RPMI7951 (cell line): Measurements from ENCODE around the gene KPNA5. TPM values are rescaled to one million over a fixed set of nuclear protein-coding genes. Genes with fewer than 3 reads are reported as not detected.
"Not testable (repeated sequence)": the region's sequence is repeated elsewhere in the genome, so short reads cannot be mapped to it uniquely, and the experiment has no call there.

ENCODE experiments used
- DNase-seq: peaks from one replicate; pipeline ENCODE4 v3.0.0-alpha.2; 2012; ENCODE audit warnings: low read depth
- total RNA-seq: library from RNA; depleted of rRNA; stranded (reverse); fragments of >200 nt; shearing (Covaris generic); gene quantifications from 2 replicates; pipeline ENCODE4 v1.2.3, GENCODE V29; 2014; rRNA removed

KPNA5 gene
- 7.2 and 8.1 TPM in 2 replicates for total RNA-seq

DNA sequence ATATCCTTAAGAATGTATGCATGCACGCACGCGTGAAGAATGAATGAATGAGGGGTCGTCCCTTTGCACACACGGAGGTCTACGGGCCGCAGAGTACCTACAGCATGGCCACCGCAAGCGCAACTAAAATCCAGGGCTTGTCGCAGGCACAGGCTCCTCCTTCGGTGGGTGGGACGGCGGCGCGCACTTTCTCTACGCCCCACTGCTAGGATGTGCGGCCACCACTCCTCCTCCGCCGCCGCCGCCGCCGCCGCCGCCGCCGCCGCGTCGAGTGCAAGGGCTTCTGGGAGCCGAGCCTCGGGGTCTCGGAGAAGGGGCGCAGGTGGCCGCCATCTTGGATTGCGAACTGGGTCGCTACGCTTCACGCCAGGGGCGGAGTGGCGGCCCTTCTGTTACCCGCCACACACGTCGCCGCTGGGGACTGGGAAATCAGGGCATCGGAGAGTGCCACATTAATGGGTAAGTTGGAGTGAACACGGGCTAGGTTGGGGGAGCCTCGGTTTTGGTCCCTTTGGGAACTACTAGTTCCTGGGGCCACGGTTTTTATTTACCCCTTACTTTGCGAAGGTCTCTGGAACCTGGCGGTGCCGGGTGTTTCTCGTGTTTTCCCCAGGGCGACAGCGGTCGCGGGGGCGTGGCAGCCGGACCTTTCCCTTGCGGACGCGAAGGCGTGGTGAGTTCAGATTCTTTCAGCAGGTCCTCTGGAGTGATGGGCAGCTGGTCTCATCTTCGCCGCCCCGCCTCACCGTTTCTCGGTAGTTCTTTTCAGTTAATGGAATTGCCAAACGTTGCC is at the start of gene KPNA5:
Gene KPNA5, plus strand, starts transcription at position 332 of the 793 bp plus-strand sequence. Its CDS starts 124 bp downstream, at position 456.
- DNase-seq = peak; percentile 91

GRCh38 chr6:116631379-116631990 is 49.5 kb upstream of the KPNA5 start:
- no peak for DNase-seq

- DNase-seq = peak; percentile 3
Observed at GRCh38 chr6:116633685-116634084, 47.3 kb upstream of the KPNA5 start.

DNA sequence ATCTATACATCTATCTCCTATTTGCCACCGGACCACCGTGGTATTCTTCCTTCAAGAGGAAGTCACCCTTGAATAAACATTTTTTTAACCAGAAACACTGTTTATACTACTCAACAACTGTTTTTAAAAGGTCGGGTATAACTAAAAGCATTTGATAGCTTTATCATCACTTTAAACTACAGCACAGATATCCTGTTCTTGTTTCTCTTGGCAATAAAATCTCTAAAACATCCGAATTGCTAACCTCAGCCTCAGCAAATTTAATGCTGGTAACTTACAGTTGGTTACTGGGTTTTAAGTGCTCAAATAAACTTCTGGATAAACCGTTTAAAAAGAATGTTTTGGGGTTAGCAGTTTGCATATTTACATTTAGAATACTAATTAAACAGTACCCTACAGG is 32.9 kb upstream of the KPNA5 start:
- no peak for DNase-seq

DNA sequence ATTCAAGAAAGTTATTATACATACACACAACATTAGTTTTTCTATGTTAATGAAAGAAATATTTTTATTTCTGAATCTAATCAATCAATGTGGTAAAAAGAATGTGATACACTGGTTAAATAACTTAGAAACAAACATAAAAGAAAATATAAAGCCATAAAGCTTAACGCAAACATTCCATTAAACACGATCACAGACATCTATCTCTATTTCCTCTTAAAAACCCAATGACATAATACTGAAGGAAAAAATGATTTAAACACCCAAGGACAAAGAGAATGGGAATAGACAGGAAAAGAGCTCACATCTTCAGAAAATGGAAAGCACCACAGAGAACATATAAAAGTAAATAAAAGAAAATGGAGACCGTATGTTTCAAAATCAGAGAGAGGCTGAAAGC is 31.9 kb upstream of the KPNA5 start:
- DNase-seq = no peak

DNA sequence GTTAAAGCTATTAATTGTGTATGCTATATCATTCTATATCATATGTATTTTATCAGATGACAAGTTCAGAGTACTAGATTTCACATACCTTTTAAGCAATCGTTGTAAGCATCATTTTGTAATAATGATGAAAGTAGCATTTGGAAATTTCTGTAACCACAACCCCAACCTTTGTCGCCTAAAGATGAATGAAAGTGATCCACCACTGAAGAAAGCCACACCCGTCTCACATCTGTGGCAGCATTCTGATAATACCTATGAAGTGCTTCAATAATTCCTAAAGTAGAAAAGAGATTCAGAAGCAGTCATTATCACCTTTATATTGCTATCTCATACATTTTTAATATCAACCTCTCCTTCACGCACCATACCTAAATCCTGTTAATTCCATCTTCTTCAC is 29.1 kb upstream of the KPNA5 start:
- DNase-seq = no peak

DNA sequence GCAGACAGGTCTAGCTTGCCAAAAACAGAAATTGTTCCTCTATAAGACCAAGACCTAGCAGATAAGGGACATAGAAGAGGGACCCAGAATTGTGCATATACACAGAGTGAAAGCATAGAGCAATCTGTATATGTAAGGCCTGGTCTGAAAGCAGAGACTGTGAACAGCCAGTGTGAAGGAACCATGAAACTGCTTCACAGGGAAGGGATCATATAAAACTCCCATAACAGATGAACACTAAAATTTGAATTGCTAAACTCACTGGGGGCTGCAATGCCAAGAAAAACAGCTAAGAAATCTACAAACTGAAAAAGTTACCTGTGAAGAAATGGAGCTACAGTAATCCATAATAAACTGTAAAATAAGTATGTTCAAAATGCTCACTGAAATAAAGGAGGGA is 19.4 kb upstream of the KPNA5 start:
- DNase-seq = no peak

DNA sequence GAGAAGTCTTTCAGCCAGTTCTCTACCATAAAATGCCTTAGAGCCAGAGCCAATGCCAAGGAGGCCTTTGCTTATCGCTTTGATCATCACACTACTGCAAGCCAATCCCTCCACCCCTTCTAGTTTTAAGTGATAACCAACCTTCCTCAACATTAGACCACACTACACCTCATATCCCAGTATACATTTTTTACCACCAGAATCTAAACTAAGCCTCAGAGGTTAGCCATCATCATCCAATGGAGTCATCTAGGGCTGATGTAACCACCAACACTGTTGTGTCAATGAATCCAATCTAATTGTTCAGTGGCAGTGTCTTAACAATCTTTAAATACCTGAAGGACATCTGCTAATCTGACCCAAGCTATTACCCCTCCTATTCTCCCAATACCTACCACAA is 18.8 kb upstream of the KPNA5 start:
- no peak for DNase-seq

DNA sequence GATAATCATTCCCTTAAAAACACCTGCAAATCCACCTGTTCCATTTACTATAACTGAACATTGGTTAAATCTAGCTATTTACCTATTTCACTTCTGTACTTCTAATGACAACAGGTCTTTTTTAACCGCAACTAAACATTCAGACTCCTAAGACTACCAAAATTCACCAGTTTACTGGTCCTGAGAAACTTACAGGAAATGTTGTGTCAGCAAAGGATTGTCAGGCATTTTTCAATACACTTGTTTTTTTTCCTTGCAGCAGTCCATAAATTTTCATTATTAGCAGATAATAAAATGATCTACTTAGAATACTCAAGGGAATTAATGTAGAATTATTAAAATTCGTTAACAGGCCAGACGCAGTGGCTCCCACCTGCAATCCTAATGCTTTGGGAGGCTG is 17.7 kb upstream of the KPNA5 start:
- no peak for DNase-seq

- not testable (repeated sequence) for DNase-seq
Observed at GRCh38 chr6:116664169-116664568, 16.8 kb upstream of the KPNA5 start.

DNA sequence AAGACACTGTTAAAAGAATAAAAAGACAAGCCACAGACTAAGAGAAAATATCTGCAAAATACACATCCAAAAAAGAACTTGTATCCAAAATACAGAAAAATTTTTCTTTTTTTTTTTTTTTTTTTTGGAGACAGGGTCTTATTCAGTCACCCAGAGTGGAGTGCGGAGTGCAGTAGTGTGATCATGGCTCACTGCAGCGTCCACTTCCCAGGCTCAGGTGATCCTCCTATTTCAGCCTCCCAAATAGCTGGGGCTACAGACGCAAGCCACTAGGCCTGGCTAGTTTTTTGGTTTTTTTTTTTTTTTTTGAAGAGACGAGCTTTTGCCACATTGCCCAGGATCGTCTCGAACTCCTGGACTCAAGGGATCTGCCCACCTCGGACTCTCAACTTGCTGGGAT is 15.5 kb upstream of the KPNA5 start:
- DNase-seq = no peak

DNA sequence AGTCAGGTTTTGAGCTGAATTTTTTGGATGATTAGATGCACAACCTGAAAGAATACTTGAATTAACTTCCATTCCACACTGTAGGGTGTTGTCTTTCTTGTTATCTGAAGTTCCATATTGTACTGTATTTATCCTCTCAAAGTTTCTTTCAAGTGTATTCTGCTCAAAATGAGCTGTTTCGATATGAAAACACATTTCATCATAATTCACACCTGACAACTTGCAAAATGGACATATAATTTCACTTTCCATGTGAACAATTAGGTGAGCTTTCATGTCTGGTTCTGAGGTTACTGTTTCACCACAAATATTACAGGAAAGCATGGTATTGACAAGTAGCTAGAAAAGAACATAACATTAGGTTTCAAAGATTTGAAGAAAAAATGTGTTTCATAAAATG is 14.1 kb upstream of the KPNA5 start:
- DNase-seq = no peak

DNA sequence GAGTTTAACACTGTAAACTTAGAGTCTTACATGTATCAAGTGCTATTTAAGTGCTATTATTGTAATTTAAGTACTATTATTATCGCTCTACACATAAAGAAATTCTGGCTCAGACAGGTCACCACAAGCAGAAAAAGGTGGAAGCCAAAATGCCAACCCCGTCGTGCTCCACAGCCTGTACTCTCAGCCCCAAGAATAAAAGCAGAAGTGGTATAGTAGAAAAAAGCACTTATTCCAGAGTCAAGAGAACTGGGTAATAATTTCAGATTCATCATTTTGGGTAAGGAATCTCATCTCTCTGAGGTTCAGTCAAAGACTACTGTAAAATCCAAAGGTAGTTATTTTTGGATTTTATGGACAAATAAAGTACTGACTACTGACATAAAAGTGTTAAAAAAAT is 13.4 kb upstream of the KPNA5 start:
- DNase-seq = no peak

DNA sequence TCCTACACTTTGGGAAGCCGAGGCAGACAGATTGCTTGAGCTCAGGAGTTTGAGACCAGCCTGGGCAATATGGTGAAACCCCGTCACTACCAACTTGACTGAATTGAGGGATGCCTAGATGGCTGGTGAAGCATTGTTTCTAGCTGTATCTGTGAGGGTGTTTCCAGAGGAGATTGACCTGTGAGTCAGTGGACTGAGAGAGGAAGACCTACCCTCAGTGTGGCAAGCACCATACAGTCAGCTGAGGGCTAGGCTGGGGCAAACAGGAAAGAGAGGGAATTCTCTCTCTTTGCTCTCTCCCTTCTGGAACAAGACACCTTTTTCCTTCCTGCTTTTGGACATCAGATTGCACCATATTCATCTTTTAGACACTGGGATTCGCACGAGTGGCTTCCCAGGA is 8.7 kb upstream of the KPNA5 start:
- DNase-seq = no peak

- no peak for DNase-seq
Observed at GRCh38 chr6:116676021-116676420, 5.0 kb upstream of the KPNA5 start.

DNA sequence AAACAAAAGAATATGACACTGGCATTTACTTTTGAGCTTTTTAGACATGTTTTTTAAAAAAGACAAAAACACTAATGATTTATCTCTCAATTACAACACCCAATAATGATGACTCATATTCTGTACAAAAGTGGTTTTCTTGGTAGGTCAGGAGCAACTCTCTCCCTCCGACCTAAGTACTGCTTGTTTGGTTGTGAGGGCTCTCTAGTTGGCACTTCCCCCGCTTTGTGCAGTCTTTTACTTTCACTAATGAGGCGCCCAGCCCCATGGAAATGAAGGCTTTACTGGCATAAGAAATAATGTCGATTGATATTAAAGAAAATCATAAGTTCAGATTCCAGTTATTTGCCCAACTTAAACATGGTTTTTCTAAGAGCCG is 1.3 kb downstream of the KPNA5 start:
- DNase-seq = peak; percentile 70

- DNase-seq = no peak
Observed at GRCh38 chr6:116685437-116685993, 4.5 kb downstream of the KPNA5 start.

- not testable (repeated sequence) for DNase-seq
Observed at GRCh38 chr6:116686475-116687101, 5.6 kb downstream of the KPNA5 start.

- no peak for DNase-seq
Observed at GRCh38 chr6:116691154-116691553, 10.1 kb downstream of the KPNA5 start.

- DNase-seq = not testable (repeated sequence)
Observed at GRCh38 chr6:116692873-116693272, 11.9 kb downstream of the KPNA5 start.

- DNase-seq = not testable (repeated sequence)
Observed at GRCh38 chr6:116693275-116693674, 12.3 kb downstream of the KPNA5 start.

DNA sequence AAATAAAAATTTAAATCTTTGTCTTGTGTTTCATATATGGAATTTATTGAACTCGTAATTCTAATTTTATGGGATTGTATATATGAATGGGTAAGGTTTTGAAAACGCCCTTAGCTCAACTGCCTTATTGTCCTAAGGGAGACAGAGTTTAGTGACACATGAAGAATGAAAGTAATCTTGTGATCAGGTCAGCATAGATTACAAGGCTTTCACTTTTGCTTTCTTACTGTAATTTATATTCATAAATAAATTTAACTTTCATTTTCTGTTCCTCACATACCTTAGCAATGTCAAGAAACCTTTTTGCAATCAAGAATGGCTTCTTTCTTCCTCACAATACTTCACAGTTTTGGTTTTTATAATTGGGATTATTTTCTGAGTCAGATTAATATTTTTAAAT is 14.4 kb downstream of the KPNA5 start:
- peak; percentile 9 for DNase-seq

DNA sequence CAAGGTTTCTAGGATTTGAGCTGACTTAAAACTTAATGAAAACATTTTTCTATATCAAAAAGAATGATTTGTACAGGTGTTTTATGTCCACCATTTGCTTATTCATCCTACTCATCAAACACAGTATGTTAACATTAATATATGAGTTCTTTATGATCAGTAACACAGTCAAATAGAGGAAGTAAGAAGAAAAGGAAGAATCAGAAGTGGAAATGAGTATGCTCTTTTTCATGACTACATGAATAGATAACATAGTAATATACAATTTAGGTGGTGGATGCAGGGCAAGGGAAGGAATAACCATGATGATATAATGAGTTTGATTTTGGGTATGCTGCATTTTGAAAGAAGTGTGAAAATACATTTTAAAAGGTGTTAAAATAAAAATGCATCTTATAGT is 16.5 kb downstream of the KPNA5 start:
- DNase-seq = no peak
